ENCODE results near the gene PAX6.

DNA sequence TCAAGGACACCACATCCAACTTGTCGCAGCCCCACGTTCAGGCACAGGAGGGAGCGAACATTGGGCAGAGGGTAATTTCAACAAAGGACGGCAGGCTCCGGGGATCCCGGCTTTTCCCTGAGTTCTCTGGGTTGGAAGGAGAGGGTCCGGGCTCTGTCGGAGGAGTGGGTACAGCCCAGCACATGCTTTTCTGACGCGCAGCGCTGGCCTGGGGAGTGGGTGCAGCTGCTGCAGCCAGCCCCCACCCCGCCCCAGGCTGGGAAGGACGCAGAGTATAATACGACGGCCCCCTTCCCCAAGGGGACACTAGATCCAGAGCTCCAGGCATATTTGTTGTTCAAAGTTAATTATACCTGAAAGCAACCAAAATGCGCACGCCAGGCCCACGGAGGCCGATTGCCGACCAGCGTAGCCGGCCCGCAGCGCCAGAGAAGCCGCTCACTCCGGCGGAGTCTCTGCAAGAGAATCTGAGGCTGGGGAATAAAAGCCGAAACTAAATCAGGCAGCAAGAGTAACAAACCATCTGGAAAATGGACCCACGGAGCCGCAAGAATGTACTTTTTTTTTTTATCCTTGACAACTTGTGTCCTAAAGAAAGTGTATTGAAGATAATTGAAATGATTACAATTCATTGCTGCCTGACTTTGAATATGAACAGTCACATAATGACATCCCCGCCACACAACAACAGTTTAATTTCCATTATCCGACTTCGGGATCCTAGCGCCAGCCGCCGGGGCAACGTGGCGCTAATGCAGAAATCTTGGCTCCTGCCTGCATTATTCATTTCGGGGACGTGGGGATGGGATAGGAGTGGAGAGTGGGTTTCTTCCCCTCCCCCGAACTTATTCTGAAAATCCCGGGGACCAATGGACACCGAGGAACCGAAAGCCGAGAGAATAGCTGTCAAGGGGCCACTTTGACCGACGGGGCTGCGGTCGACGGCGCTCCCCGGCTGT, 14.0 kb upstream of the PAX6 start:
- TF ChIP-seq TAF1 (IDR thresholded peaks at IDR 0.05; ENCODE audit: borderline replicate concordance, insufficient read depth, low read length) (no peak), SIN3A (IDR thresholded peaks at IDR 0.05; ENCODE audit: borderline replicate concordance, insufficient read depth, low read length) (no peak), POLR2AphosphoS5 (IDR thresholded peaks at IDR 0.05; ENCODE audit: low read depth, low read length) (no peak)
- TF ChIP-seq, protein P1, sequence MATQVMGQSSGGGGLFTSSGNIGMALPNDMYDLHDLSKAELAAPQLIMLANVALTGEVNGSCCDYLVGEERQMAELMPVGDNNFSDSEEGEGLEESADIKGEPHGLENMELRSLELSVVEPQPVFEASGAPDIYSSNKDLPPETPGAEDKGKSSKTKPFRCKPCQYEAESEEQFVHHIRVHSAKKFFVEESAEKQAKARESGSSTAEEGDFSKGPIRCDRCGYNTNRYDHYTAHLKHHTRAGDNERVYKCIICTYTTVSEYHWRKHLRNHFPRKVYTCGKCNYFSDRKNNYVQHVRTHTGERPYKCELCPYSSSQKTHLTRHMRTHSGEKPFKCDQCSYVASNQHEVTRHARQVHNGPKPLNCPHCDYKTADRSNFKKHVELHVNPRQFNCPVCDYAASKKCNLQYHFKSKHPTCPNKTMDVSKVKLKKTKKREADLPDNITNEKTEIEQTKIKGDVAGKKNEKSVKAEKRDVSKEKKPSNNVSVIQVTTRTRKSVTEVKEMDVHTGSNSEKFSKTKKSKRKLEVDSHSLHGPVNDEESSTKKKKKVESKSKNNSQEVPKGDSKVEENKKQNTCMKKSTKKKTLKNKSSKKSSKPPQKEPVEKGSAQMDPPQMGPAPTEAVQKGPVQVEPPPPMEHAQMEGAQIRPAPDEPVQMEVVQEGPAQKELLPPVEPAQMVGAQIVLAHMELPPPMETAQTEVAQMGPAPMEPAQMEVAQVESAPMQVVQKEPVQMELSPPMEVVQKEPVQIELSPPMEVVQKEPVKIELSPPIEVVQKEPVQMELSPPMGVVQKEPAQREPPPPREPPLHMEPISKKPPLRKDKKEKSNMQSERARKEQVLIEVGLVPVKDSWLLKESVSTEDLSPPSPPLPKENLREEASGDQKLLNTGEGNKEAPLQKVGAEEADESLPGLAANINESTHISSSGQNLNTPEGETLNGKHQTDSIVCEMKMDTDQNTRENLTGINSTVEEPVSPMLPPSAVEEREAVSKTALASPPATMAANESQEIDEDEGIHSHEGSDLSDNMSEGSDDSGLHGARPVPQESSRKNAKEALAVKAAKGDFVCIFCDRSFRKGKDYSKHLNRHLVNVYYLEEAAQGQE (IDR thresholded peaks at IDR 0.05; ENCODE audit: insufficient read depth in 1 of 2, low read depth in 2 of 2, low read length in 2 of 2): no peak
